ENCODE measurements around the gene CATSPERD.

GRCh38 chr19:5803441-5803751 is 83.0 kb downstream of the CATSPERD start:
- TF ChIP-seq CTCF (conservative IDR thresholded peaks at IDR 0.05) (no peak), EZH2 (IDR thresholded peaks at IDR 0.05; ENCODE audit: low read depth) (no peak)
